Measurements from ENCODE around the gene C2CD2.

GRCh38 chr21:41955516-41955915 lies 1.7 kb upstream of the C2CD2 start:
- TF ChIP-seq, protein P1, sequence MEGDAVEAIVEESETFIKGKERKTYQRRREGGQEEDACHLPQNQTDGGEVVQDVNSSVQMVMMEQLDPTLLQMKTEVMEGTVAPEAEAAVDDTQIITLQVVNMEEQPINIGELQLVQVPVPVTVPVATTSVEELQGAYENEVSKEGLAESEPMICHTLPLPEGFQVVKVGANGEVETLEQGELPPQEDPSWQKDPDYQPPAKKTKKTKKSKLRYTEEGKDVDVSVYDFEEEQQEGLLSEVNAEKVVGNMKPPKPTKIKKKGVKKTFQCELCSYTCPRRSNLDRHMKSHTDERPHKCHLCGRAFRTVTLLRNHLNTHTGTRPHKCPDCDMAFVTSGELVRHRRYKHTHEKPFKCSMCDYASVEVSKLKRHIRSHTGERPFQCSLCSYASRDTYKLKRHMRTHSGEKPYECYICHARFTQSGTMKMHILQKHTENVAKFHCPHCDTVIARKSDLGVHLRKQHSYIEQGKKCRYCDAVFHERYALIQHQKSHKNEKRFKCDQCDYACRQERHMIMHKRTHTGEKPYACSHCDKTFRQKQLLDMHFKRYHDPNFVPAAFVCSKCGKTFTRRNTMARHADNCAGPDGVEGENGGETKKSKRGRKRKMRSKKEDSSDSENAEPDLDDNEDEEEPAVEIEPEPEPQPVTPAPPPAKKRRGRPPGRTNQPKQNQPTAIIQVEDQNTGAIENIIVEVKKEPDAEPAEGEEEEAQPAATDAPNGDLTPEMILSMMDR (IDR thresholded peaks at IDR 0.05) = no peak
- TF ChIP-seq POLR2AphosphoS5 (IDR thresholded peaks at IDR 0.05) = no peak
- no peak for TF ChIP-seq POLR2A (IDR thresholded peaks at IDR 0.05)
- no peak for TF ChIP-seq EP300 (IDR thresholded peaks at IDR 0.05; ENCODE audit: low read depth)

Measured in transverse colon (tissue), 4 donors.